ENCODE results near the gene KRTAP10-9.

- TF ChIP-seq, protein P1, sequence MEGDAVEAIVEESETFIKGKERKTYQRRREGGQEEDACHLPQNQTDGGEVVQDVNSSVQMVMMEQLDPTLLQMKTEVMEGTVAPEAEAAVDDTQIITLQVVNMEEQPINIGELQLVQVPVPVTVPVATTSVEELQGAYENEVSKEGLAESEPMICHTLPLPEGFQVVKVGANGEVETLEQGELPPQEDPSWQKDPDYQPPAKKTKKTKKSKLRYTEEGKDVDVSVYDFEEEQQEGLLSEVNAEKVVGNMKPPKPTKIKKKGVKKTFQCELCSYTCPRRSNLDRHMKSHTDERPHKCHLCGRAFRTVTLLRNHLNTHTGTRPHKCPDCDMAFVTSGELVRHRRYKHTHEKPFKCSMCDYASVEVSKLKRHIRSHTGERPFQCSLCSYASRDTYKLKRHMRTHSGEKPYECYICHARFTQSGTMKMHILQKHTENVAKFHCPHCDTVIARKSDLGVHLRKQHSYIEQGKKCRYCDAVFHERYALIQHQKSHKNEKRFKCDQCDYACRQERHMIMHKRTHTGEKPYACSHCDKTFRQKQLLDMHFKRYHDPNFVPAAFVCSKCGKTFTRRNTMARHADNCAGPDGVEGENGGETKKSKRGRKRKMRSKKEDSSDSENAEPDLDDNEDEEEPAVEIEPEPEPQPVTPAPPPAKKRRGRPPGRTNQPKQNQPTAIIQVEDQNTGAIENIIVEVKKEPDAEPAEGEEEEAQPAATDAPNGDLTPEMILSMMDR (conservative IDR thresholded peaks at IDR 0.05; ENCODE audit: low read depth, low read length) = no peak
- no peak for TF ChIP-seq EZH2 (IDR thresholded peaks at IDR 0.05; ENCODE audit: borderline replicate concordance, low read depth, low read length, poor library complexity, severe bottlenecking)
Observed at GRCh38 chr21:44643741-44644310, 16.9 kb downstream of the KRTAP10-9 start.
